GM19099 (cell line): ENCODE data around the gene PHF19.

Experiments used
- POLR2A ChIP-seq: IDR thresholded peaks from 3 replicates; pipeline ENCODE4 v1.6.1; 2011; ENCODE audit warnings: low read depth; ENCODE audit not compliant: insufficient read length; ENCODE audit errors: extremely low read depth

Gene PHF19

DNA sequence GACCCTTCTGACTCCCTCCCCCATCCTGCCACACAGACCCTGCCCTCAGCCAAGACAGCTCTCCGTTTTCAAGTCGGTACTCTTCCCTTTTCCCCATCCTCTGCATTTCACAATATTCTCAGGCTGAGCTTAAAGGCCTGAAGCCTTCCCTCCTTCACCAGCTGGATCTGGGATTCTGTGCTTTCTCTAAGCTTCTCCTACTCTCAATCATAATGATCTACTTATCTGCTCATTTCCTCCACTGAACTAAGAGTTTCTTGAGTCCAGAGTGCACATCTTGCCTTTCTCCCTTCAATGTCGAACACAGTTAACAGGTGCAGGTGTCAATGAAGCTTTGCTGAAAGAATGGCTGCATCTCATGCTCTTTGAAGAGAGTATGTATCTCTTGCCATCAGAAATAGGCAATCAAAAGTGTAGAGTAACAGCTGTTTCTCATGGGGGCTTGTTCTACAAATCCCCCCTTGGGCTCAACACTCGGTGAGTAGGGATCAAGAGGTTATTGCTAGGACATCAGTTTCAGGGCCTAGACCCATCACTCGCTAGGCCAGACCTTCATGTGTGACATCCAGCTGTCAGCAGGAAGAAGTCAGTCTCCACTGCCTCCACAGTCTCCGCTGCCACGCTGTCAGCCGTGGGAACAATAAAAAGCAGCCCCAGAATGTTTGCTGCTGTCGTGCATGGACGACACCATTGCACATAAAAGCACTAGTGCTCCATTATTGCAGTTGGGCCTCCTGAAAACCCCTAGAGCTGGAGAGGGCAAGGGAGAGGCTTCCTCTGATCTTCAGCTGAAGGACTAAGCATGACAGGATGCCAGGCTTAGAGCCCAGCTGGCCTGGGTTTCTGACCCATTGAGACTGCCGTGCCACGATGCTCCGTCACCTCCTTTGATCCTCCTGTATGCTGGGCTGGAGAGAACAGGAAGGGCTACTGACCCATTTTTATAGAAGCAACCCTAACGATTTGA, 25.9 kb upstream of the PHF19 start:
- TF ChIP-seq POLR2A = no peak

- peak; percentile 42 for TF ChIP-seq POLR2A
Measured at GRCh38 chr9:120901755-120902568, 25.0 kb upstream of the PHF19 start.

- no peak for TF ChIP-seq POLR2A
Measured at GRCh38 chr9:120900824-120901223, 23.8 kb upstream of the PHF19 start.

GRCh38 chr9:120899490-120900068, 22.6 kb upstream of the PHF19 start:
- TF ChIP-seq POLR2A = peak; percentile 11

- TF ChIP-seq POLR2A = no peak
Measured at GRCh38 chr9:120898396-120898795, 21.4 kb upstream of the PHF19 start.

- TF ChIP-seq POLR2A = no peak
Measured at GRCh38 chr9:120895951-120896350, 19.0 kb upstream of the PHF19 start.

DNA sequence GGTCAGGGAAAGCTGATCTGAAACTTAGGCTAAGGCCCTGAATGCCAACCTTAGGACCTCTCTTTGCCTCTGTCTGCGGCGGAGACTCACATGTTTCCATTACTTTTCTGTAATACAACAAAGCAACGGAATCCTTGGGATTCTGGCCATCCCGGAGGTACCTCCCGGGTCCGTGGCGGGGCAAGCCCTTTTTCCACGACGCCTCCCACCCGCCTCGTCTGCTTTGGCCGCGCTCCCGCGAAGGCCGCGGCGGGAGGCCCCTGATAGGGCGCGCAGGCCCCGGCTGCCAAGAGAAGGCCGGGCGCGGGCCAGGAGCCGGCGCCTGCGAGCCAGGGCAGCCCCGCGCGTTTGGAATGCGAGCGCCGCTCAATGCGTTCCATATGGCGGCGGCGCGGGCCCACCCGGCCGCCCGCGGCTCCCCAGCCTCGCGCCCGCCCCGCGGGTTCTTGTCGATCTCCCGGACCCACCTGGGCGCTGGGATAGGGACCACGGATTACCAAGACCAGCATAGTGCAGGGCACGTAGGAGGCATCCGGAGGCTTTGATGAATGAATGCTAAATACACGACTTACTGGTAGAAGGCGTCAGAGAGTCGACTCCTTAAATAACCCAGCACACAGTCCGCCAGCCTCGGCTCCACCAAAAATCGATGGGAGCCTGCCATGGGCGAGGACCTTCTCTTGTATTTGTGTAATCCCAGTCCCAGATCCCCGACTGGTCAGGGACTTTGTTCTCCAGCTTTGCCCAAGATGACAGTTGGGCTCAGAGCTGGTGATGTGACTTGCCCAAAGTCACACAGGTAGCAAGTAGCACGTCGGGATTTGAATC, 17.5 kb upstream of the PHF19 start:
- no peak for TF ChIP-seq POLR2A

DNA sequence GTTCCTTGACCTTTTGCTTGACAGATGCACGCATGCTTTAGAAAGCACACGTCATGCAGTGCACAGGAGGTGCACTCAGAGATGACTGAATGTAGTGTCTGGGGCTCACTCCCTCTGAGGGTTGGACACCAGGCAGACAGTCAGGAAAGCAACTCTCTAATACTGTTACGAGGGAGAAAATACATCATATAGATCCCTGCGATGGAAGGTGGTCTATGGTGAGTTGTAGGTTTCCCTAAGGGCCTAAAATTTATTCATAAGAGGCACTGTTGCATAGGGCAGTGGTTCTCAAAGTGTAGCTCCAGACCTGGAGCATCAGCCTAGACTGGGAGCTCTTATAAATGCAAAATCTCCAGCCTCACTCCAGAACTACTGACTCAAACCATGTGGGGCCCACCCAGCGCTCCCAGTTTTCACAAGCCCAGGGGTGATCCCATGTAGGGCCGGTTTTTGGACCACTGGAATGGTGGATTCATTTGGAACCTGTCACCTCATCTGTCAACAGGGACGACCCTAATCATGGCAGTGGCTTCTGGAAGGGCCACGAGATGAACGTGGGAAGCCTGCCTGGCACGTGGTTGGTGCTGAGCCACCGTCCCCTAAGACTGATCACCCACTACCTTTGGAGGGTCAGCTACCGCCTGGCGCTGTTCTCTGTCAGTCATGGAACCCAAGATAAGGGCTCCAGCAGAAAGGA, 16.8 kb upstream of the PHF19 start:
- TF ChIP-seq POLR2A = no peak

GRCh38 chr9:120892748-120893610, 16.0 kb upstream of the PHF19 start:
- TF ChIP-seq POLR2A = no peak

- peak; percentile 22 for TF ChIP-seq POLR2A
Measured at GRCh38 chr9:120891884-120892747, 15.1 kb upstream of the PHF19 start.

- TF ChIP-seq POLR2A = no peak
Measured at GRCh38 chr9:120891245-120891883, 14.4 kb upstream of the PHF19 start.
